Psoas muscle (tissue), 8 donors: ENCODE measurements around the gene GRIN1. TPM values are rescaled to one million over a fixed set of nuclear protein-coding genes. Genes with fewer than 3 reads are reported as not detected.

Source experiments
- ATAC-seq, 4 donors: fragments of 200-7000 bp; cut with Tn5 transposase; one replicate each; pipeline ENCODE4 v1.9.1; 2020; ENCODE audit warnings: moderate library complexity in 3 of 4, mild to moderate bottlenecking in 2 of 4
- DNase-seq, 2 donors: peaks; one replicate each; pipeline ENCODE4 v3.0.0-alpha.2; 2020
- H3K27ac ChIP-seq: fragments of 200-600 bp; one replicate; pipeline ENCODE4 v1.8.0; 2022
- H3K27me3 ChIP-seq, 3 donors: fragments of 200-600 bp in 1 of 3; one replicate each; pipeline versions ENCODE4 v1.6.1 to v1.8.0; 2013 to 2022; ENCODE audit warnings: low read length in 2 of 3, mild to moderate bottlenecking in 2 of 3, moderate library complexity in 1 of 3; ENCODE audit not compliant: insufficient read depth in 3 of 3
- H3K36me3 ChIP-seq, 2 donors: fragments of 200-600 bp in 1 of 2; one replicate each; pipeline versions ENCODE4 v1.6.1 to v1.8.0; 2013 to 2022; ENCODE audit warnings: low read depth in 1 of 2, mild to moderate bottlenecking in 1 of 2, moderate library complexity in 1 of 2; ENCODE audit not compliant: insufficient read depth in 1 of 2
- H3K4me1 ChIP-seq: fragments of 200-600 bp; one replicate; pipeline ENCODE4 v1.8.0; 2022
- H3K4me3 ChIP-seq: fragments of 200-600 bp; one replicate; pipeline ENCODE4 v1.8.0; 2022; ENCODE audit warnings: mild to moderate bottlenecking
- H3K9me3 ChIP-seq: fragments of 200-600 bp; one replicate; pipeline ENCODE4 v1.8.0; 2022
- WGBS, 3 donors: extraction: QIAGEN DNeasy Blood & Tissue Kit; methylation state at CpG; one replicate each; pipeline versions ENCODE4 v1.1.6 to v1.1.7; 2013; 5-methylcytosine and 5-hydroxymethylcytosine counted together
- intact Hi-C, 2 donors: fragments of 100-400 bp; cut with DNase I; formaldehyde crosslinking; loops; one replicate each; pipeline versions ENCODE4 v1.11.0 to v1.14.2; 2022
- polyA plus RNA-seq, 3 donors: library from polyadenylated mRNA; stranded (reverse); fragments of 200-250 nt; gene quantifications; one replicate each; pipeline ENCODE4 v1.2.3, GENCODE V29; 2013
- total RNA-seq, 4 donors: library from RNA; stranded (reverse); fragmentation: NEBNext Ultra II Directional in 2 of 4; extraction: Animal tissue kit (Norgen Biotek cat#: 25700) in 2 of 4; gene quantifications; one replicate each; pipeline versions ENCODE4 v1.2.1 to v1.2.4, GENCODE V29; 2021 to 2023
- TF ChIP-seq, protein P1 (sequence below): fragments of 200-600 bp; IDR thresholded peaks from one replicate; pipeline ENCODE4 v1.8.0; 2022; ENCODE audit warnings: antibody characterized with exemption
- donor health status: healthy with polysubstance abuse.
- donor health status: DM: no; HTN: no; CAD: no; lungs with moderate emphysema.
- donor health status: Bipolar disorder and iron deficiency.
- donor health status: healthy.
- donor health status: DM: yes; HTN: yes; CAD: no.
- donor health status: DM: no; HTN: no; CAD: no.
- donor health status: DM: no; HTN: no; CAD: no.
- donor health status: DM: yes; HTN: yes; CAD: no.

GRIN1 gene
- total and polyA plus RNA-seq, 7 donors = 0.06 TPM; not detected in 6

DNA sequence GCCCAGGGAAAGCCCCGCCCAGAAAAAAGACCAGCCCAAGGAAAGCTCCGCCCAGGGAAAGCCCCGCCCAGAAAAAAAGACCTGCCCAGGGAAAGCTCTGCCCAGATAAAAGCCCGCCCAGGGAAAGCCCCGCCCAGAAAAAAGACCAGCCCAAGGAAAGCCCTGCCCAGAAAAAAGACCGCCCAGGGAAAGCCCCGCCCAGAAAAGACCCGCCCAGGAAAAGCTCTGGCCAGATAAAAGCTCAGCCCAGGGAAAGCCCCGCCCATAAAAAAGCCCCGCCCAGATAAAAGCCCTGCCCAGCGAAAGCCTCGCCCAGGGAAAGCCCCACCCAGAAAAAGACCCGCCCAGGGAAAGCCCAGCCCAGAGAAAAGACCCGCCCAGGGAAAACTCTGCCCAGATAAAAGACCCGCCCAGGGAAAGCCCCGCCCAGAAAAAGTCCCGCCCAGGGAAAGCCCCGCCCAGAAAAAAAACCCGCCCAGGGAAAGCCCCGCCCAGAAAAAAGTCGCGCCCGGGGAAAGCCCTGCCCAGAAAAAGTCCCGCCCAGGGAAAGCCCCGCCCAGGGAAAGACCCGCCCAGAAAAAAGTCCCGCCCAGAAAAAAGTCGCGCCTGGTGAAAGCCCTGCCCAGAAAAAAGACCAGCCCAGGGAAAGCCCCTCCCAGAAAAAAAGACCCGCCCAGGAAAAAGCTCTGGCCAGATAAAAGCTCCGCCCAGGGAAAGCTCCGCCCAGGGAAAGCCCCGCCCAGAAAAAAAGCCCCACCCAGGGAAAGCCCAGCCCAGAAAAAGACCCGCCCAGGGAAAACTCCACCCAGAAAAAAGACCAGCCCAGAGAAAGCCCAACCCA, 11.9 kb downstream of the GRIN1 start:
- DNase-seq = peak in 1 of 2 donors; percentile 72

DNA sequence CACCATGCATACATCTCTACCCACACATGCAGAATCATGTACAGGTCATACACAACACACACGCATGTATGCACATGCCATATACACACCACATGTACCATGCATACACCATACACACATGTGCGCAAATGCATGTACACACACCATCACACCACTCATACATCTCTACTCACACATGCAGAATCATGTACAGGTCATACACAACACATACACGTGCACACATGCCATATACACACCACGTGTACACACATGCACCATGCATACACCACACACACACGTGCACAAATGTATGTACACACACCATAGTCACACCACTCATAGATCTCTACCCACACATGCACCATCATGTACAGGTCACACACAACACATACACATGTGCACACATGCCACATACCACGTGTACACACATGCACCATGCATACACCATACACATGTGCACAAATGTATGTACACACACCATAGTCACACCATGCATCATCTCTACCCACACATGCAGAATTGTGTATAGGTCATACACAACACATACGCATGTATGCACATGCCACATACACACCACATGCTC, 14.0 kb downstream of the GRIN1 start:
- intact Hi-C loops = no loop called here
- no peaks in the 10 kb centered on the region for H3K36me3 ChIP-seq
- no peaks in the 10 kb centered on the region for H3K4me1 ChIP-seq
- no peaks in the 10 kb centered on the region for H3K9me3 ChIP-seq
- ATAC-seq (no peak), DNase-seq (no peak)
- H3K4me3 ChIP-seq = no peak overlapping the region
- TF ChIP-seq, protein P1, sequence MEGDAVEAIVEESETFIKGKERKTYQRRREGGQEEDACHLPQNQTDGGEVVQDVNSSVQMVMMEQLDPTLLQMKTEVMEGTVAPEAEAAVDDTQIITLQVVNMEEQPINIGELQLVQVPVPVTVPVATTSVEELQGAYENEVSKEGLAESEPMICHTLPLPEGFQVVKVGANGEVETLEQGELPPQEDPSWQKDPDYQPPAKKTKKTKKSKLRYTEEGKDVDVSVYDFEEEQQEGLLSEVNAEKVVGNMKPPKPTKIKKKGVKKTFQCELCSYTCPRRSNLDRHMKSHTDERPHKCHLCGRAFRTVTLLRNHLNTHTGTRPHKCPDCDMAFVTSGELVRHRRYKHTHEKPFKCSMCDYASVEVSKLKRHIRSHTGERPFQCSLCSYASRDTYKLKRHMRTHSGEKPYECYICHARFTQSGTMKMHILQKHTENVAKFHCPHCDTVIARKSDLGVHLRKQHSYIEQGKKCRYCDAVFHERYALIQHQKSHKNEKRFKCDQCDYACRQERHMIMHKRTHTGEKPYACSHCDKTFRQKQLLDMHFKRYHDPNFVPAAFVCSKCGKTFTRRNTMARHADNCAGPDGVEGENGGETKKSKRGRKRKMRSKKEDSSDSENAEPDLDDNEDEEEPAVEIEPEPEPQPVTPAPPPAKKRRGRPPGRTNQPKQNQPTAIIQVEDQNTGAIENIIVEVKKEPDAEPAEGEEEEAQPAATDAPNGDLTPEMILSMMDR = no peak
- peaks cover 0 to 38% (median 19%) of the 10 kb centered on the region in 3 donors for H3K27me3 ChIP-seq
- WGBS, 3 donors = 91 to 93% (median 92%) methylated on average over 7 of the region's 7 CpGs
- H3K27ac ChIP-seq = no peak overlapping the region

More for the DNA sequence above, 11.9 kb downstream of the GRIN1 start:
- WGBS, 3 donors = 23 to 41% (median 38%) methylated on average over 33 to 34 of the region's 34 CpGs
- Histone ChIP-seq H3K36me3 (no peaks in the 10 kb centered on the region), H3K9me3 (no peaks in the 10 kb centered on the region), H3K27ac (no peak overlapping the region), H3K4me1 (no peaks in the 10 kb centered on the region), H3K27me3 (peaks cover 0 to 36% (median 14%) of the 10 kb centered on the region in 3 donors), H3K4me3 (no peak overlapping the region)
- TF ChIP-seq, protein P1 = no peak
- ATAC-seq = peak; percentile 42 to 78 (median 66)
- intact Hi-C loops = no loop called here

DNA sequence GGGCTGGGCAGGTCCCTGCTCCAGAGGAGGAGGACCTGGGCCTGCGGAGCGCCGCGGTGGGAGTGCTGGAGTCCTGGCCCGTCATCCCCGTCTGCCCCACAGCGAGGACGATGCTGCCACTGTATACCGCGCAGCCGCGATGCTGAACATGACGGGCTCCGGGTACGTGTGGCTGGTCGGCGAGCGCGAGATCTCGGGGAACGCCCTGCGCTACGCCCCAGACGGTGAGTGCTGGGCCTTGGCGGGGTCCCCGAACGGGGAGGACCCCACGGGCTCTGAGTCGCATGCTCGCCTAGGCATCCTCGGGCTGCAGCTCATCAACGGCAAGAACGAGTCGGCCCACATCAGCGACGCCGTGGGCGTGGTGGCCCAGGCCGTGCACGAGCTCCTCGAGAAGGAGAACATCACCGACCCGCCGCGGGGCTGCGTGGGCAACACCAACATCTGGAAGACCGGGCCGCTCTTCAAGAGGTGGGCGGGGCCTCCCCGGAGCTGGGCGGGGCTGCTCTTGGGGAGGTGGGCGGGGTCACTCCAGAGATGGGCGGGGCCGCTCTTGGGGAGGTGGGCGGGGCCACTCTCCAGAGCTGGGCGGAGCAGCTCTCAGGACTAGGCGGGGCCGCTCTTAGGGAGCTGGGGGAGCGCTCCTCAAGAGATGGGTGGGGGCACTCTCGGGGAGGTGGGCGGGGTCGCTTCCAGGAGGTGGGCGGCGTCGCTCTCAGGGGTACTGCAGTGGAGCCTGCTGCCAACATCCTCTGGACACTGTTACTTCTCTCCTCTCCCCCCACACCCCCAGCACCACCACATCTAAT, 17.8 kb downstream of the GRIN1 start:
- Histone ChIP-seq H3K4me1 (no peaks in the 10 kb centered on the region), H3K27me3 (peaks cover 0 to 69% (median 37%) of the 10 kb centered on the region in 3 donors), H3K9me3 (no peaks in the 10 kb centered on the region), H3K4me3 (no peak overlapping the region), H3K36me3 (no peaks in the 10 kb centered on the region), H3K27ac (no peak overlapping the region)
- WGBS, 3 donors = 2 to 4% (median 3%) methylated on average over 52 to 65 of the region's 65 CpGs
- intact Hi-C loops = no loop called here
- DNase-seq (no peak), ATAC-seq (peak; percentile 70 to 87 (median 78))
- TF ChIP-seq, protein P1 = no peak

DNA sequence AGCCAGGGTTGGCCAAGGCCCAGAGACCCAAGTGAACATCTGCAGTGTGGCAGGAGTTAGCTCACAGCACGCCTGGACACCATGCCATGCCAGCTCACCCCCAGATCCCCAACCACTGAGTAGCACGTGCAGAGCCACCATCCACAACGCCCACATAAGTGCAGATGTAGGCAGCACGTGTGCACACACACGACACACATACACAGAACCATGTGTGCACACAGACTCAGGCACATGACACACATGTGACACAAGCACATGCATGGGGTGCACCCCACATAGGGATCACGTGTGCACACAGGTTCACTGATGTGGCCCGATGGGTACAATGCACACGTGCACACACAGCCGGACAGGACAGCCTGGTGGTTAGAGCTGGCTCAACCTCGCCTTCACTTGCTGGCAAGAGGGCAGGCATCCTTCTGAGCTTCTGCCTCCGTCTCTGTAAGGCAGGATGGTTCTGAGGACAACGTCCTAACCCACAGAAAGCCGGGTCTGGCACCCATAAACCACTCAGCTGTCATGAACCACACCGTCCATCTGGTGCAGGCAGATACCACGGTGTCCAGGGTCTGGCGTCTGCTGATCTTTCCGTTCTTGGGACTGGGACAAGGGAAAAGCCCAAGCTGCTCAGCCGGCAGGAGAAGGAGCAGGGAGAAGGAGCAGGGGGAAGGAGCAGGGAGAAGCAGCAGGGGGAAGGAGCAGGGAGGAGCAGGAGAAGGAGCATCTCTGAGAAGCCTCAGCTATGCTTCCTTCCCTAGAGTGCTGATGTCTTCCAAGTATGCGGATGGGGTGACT, 18.9 kb downstream of the GRIN1 start:
- TF ChIP-seq, protein P1 = no peak
- no peak overlapping the region for H3K27ac ChIP-seq
- WGBS, 3 donors = 40 to 50% (median 41%) methylated on average over 19 of the region's 19 CpGs
- no peaks in the 10 kb centered on the region for H3K4me1 ChIP-seq
- peaks cover 0 to 78% (median 37%) of the 10 kb centered on the region in 3 donors for H3K27me3 ChIP-seq
- intact Hi-C loops = no loop called here
- no peaks in the 10 kb centered on the region for H3K36me3 ChIP-seq
- H3K9me3 ChIP-seq = no peaks in the 10 kb centered on the region
- ATAC-seq = no peak
- no peak for DNase-seq
- H3K4me3 ChIP-seq = no peak overlapping the region
